Bronchial epithelial cell (primary cell): Measurements from ENCODE around the gene CFAP251. TPM values are rescaled to one million over a fixed set of nuclear protein-coding genes. Genes with fewer than 3 reads are reported as not detected.

Experiments
- DNase-seq: peaks from one replicate; pipeline ENCODE4 v3.0.0-alpha.2; 2010; ENCODE audit warnings: low read depth
- FAIRE-seq: peaks from 2 replicates; lab custom pipeline; 2011; peaks lifted over from hg19 to GRCh38; lab: Jason Lieb, UNC
- H3K27me3 ChIP-seq: 2 replicates; pipeline ENCODE4 v1.5.1; 2011; ENCODE audit warnings: low read length; ENCODE audit not compliant: control insufficient read depth, insufficient read depth
- H3K36me3 ChIP-seq: 2 replicates; pipeline ENCODE4 v1.5.1; 2011; ENCODE audit warnings: low read length; ENCODE audit not compliant: control insufficient read depth, insufficient read depth
- H3K4me3 ChIP-seq: 2 replicates; pipeline ENCODE4 v1.5.1; 2011; ENCODE audit warnings: mild to moderate bottlenecking, low read depth, low read length, control low read depth
- CTCF ChIP-seq: IDR thresholded peaks from 2 replicates; pipeline ENCODE4 v1.5.1; 2011; ENCODE audit warnings: mild to moderate bottlenecking, moderate library complexity, low read length, control low read depth, inconsistent platforms; ENCODE audit not compliant: insufficient read depth, severe bottlenecking
- total RNA-seq: library from RNA; depleted of rRNA; stranded (reverse); fragments of >200 nt; gene quantifications from 2 replicates; pipeline ENCODE4 v1.2.1, GENCODE V29; 2014

CFAP251 gene
- total RNA-seq, 1 donor from 2014 or later = 13.7 TPM

DNA sequence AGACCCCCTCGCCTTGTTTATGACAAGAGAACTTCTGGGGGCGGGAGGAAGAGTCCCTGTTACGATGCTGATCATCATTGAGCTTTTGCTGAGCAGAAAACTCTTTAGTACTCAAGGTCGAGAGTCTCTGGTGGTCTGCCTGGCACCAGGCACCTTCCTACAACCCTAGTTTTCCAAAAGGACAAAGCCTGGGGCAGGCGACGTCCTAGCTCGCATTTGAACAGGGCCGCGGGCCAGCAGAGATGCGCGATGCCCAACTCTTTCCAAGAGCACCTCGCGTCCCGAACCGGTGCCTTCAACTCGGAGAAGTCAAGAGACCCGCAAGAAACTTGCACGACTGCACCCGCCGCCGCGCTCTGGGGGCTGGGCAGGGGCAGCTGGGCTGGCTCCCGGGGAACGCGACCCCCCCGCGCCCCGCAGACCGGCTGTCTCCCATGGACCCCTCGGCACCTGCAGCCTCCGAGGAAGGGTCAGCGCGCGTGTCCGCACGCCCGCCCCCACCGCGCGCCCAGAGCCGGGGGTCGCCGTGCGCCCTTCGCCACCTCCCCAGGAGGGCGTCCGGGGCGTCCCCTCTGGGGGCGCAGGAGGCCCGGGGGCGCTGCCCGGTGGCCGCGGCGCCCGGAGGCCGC lies 102.9 kb downstream of the CFAP251 start:
- H3K27me3 ChIP-seq = no peaks in the 10 kb centered on the region
- no peak for DNase-seq
- TF ChIP-seq CTCF = no peak

DNA sequence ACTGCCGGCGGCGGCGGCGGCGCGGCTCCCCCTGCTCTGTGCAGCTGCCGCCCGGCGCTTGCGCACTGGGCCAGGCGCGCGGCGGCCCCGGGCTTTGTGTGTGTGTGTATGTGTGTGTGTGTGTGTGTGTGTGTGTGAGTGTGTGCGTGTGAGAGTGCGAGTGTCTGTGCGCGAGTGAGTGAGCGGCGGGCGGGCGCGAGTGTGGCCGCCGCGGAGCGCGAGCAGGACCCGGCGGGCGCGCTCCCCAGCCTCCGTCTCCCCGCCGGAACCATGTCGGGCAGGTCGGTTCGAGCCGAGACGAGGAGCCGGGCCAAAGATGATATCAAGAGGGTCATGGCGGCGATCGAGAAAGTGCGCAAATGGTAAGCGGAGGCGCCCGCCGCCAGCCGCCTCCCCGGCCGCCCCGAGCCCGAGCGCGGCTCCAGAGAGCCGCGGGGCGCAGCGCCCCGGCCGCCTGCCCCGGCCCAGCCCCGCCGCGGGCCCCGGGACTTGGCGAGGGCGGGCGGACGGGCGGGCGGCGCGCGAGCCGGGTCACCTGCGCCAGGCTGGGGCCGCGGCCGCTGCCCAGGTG lies 103.5 kb downstream of the CFAP251 start, which contains the start of gene BCL7A:
Gene BCL7A, plus strand, starts transcription at position 63 of the 571 bp plus-strand sequence. Its CDS starts 208 bp downstream, at position 271.
- H3K36me3 ChIP-seq = peaks cover 2% of the 10 kb centered on the region
- TF ChIP-seq CTCF = no peak
- H3K4me3 ChIP-seq = peak within 1 kb of the TSS; percentile 63
- no peak for FAIRE-seq
- H3K27me3 ChIP-seq = no peaks in the 10 kb centered on the region
- DNase-seq = peak; percentile 33

More for the DNA sequence above, 102.9 kb downstream of the CFAP251 start:
- no peak for FAIRE-seq
- Histone ChIP-seq H3K4me3 (peak overlapping the region; percentile 63), H3K36me3 (peaks cover under 1% of the 10 kb centered on the region)

DNA sequence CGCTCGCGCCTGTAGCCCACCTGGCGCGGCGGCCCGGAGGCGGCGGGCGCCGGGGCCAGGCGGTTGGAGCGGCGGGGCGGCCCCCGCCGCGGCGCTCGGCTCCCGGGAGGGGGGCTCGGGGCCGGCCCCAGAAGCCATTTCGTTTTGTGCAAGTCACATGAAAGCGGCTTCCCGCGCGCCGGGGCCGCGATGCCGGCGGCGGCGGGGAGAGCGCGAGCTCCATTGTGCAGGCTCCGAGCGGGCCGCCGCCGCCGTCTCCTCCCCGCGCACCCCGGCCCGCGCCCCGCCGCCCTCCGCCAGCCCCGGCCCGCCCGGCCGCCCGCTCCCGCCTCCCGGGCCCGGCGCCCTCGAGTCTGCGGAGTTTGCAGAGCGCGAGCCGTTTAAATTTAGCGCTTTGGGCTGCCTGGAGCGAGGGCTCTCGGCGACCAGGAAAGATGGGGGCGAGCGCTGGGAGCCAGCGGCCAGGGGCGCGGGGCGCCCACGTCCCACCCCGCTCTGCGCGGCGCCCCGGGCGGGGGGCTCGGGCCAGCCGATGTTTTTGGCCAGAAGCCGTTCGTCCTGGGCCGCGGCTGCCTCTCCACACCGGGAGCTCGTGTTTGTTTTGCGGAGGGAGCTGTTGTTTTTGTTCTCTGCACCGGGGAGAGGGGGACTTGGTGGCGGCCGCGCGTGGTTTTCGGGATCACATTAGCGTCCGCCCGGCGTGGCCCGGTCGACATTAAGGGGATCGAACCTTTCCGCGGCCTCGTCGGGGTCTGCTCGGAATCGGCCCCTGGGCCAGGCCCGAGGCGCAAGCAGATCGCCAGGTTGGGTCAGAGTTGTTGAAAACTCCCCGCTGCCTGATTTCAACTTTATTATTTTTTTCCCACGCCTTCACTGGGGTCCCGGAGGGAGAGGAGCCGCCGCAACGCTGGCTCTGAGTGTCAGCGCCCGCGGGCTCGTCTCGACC lies 104.3 kb downstream of the CFAP251 start:
- H3K4me3 ChIP-seq = peak overlapping the region; percentile 63
- H3K27me3 ChIP-seq = no peaks in the 10 kb centered on the region
- TF ChIP-seq CTCF = no peak
- H3K36me3 ChIP-seq = peaks cover 2% of the 10 kb centered on the region
- DNase-seq (no peak), FAIRE-seq (no peak)

DNA sequence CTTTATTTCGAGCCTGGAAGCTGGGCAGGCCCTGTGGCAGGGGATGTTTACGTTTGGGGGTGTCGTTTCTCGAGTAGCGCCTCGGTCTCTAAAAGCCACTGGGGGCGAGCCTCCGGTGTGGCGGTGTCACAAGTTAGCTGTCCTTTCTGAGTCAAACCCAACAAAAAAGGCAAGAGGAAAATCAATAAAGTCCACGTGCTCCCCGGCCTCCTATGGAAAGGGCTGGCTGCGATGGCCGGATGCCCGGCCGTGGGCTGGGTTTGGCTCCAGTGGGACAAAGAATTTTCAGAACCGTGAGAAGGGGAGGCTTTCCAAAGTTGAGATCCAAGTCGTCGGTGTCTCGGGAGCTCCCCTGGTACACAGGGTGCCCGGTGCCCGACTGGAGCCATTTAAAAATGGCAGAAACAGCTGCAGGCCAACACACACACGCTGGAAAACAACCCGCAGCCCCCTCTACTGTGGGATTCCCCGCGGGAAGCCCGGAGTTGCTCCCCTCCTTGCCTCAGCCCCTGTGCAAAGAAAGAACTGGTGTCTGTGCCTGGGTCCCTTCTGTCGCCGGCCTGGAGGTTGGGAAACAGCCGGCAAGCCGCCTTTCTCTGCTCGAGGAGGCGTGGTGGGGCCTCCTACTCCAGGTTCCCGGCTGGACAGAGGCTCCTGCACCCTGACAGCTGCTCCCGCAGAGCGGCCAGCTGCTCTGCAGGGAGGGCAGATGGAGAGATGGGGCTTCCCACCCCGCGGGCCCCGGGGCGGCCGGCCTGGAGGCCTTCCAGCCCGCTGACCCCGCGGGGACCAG lies 105.1 kb downstream of the CFAP251 start:
- DNase-seq (peak; percentile 49), FAIRE-seq (no peak)
- Histone ChIP-seq H3K4me3 (peak overlapping the region; percentile 63), H3K36me3 (peaks cover 2% of the 10 kb centered on the region), H3K27me3 (no peaks in the 10 kb centered on the region)
- no peak for TF ChIP-seq CTCF

DNA sequence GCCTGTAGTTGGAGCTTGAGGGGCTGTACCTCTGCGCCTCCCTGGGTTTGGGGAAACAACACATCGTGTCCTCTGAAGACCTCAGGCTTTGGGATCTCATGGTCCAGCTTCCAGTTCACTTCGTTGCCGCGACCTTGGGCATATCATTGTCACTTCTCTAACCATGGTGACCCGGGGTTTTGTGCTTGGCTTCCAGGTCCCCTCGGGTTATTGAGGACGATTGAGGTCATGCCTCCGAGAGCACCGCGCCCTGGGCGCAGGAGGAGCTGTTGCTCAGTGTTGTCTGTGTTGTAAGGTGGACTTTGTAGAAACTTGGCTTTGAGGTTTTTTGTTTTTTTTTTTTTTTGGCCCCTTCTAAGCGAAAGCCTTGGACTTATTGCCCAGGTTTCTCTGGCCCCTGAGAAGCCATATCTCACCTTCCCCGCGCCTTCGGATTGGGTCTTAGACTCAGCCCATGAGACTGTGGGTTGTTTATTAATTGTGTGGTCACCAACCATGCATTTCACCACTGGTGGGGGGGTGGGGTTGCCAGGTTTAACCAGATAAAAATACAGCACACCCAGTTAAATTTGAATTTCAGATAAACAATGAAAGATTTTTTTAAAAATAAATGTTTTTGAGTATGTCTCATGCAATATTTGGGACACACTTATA lies 105.9 kb downstream of the CFAP251 start:
- no peak for FAIRE-seq
- H3K27me3 ChIP-seq = no peaks in the 10 kb centered on the region
- DNase-seq = no peak
- H3K4me3 ChIP-seq = peak overlapping the region; percentile 63
- TF ChIP-seq CTCF = no peak
- H3K36me3 ChIP-seq = peaks cover 2% of the 10 kb centered on the region
